GM12878 (cell line): ENCODE measurements around the gene MYRF. TPM values are rescaled to one million over a fixed set of nuclear protein-coding genes. Genes with fewer than 3 reads are reported as not detected.

Experiments
- ATAC-seq: fragments of 200-7000 bp; cut with Tn5 transposase; 3 replicates; pipeline ENCODE4 v1.9.1; 2020; ENCODE audit warnings: mild to moderate bottlenecking, moderate library complexity
- BruUV-seq: library from RNA; stranded (reverse); fragments of 400-500 nt; replicated peaks from 2 replicates; lab custom pipeline; 2021; lab: Mats Ljungman, UMichigan
- CTCF ChIA-PET: fragments of 300-600 bp; sonication (Branson Sonifier 250); formaldehyde crosslinking; extraction: SDS; loops from one replicate; lab custom pipeline; 2021; ENCODE audit warnings: inconsistent platforms; lab: Yijun Ruan, JAX
- POLR2A ChIA-PET: fragments of 350-600 bp; formaldehyde crosslinking; extraction: SDS; loops from one replicate; lab custom pipeline; 2021; ENCODE audit warnings: inconsistent platforms; lab: Charles Lee
- RAD21 ChIA-PET: fragments of 300-600 bp; sonication (Branson Sonifier 250); formaldehyde crosslinking; loops from one replicate; lab custom pipeline; 2023; ENCODE audit warnings: antibody characterized with exemption; ENCODE audit not compliant: unreplicated experiment; lab: Charles Lee
- SMC1A ChIA-PET: fragments of 300-600 bp; sonication (Branson Sonifier 250); formaldehyde crosslinking; loops from one replicate; lab custom pipeline; 2023; ENCODE audit not compliant: unreplicated experiment, uncharacterized antibody; lab: Charles Lee
- DNase-seq: peaks from one replicate; pipeline ENCODE4 v3.0.0-alpha.2; 2011; ENCODE audit warnings: low read depth, low spot score
- FAIRE-seq: peaks from 3 replicates; lab custom pipeline; 2011; peaks lifted over from hg19 to GRCh38; lab: Jason Lieb, UNC
- H2AFZ ChIP-seq: 2 replicates; pipeline ENCODE4 v1.6.0; 2011; ENCODE audit warnings: low read depth, low read length, control low read depth; ENCODE audit not compliant: control insufficient read depth
- H3K27ac ChIP-seq: 2 replicates; pipeline ENCODE4 v1.5.1; 2011; ENCODE audit warnings: control low read depth; ENCODE audit not compliant: control insufficient read depth, insufficient read depth
- H3K27me3 ChIP-seq, 2 experiments: replicated peaks in 1 of 2; 2 replicates each; pipeline versions ENCODE4 v1.6.0 to v1.6.1; 2011; ENCODE audit warnings: low read length in 1 of 2; ENCODE audit not compliant: control insufficient read depth in 2 of 2, insufficient read depth in 2 of 2
- H3K36me3 ChIP-seq, 2 experiments: 2 replicates each; pipeline ENCODE4 v1.5.1; 2011; ENCODE audit warnings: low read length in 1 of 2; ENCODE audit not compliant: control insufficient read depth in 2 of 2, insufficient read depth in 2 of 2
- H3K4me1 ChIP-seq: 2 replicates; pipeline ENCODE4 v1.6.1; 2011; ENCODE audit warnings: mild to moderate bottlenecking, low read length, moderate library complexity, mixed read lengths; ENCODE audit not compliant: control insufficient read depth, insufficient read depth
- H3K4me2 ChIP-seq: 2 replicates; pipeline ENCODE4 v1.6.0; 2011; ENCODE audit warnings: control low read depth; ENCODE audit not compliant: control insufficient read depth, insufficient read depth
- H3K4me3 ChIP-seq: fragments of 200-600 bp; sonication (generic); 2 replicates; pipeline ENCODE4 v1.5.1; 2016
- H3K79me2 ChIP-seq: 2 replicates; pipeline ENCODE4 v1.6.0; 2011; ENCODE audit warnings: low read length; ENCODE audit not compliant: control insufficient read depth, insufficient read depth
- H3K9ac ChIP-seq: 2 replicates; pipeline ENCODE4 v1.8.0; 2011; ENCODE audit warnings: low read length, control low read depth, mixed read lengths; ENCODE audit not compliant: control insufficient read depth, insufficient read depth
- H3K9me3 ChIP-seq: replicated peaks from 3 replicates; pipeline ENCODE4 v1.5.1; 2011; ENCODE audit warnings: mild to moderate bottlenecking, low read length; ENCODE audit not compliant: control insufficient read depth, insufficient read depth
- H4K20me1 ChIP-seq: 2 replicates; pipeline ENCODE4 v1.6.0; 2011; ENCODE audit not compliant: control insufficient read depth, insufficient read depth
- ASH2L ChIP-seq: fragments of 300-600, 200-600 bp; sonication (generic); IDR thresholded peaks from 2 replicates; pipeline ENCODE4 v1.6.1; 2017; ENCODE audit warnings: low read depth, mild to moderate bottlenecking, borderline replicate concordance
- BHLHE40 ChIP-seq, 2 experiments: fragments of 450-650 bp in 1 of 2; IDR thresholded peaks; 2 replicates each; pipeline ENCODE4 v1.6.1; 2011 to 2017; ENCODE audit warnings: low read depth in 2 of 2, borderline replicate concordance in 1 of 2, improper control_type of control experiment in 1 of 2, low read length in 1 of 2, mild to moderate bottlenecking in 1 of 2
- LARP7 ChIP-seq: fragments of 450-650 bp; IDR thresholded peaks from 2 replicates; pipeline ENCODE4 v1.6.1; 2017; ENCODE audit warnings: mild to moderate bottlenecking
- RAD21 ChIP-seq: IDR thresholded peaks from 2 replicates; pipeline ENCODE4 v1.6.1; 2011; ENCODE audit warnings: mild to moderate bottlenecking, low read depth, low read length, moderate library complexity; ENCODE audit not compliant: insufficient read depth
- RAD51 ChIP-seq: fragments of 450-650 bp; IDR thresholded peaks from 2 replicates; pipeline ENCODE4 v1.6.1; 2016; ENCODE audit warnings: moderate library complexity, mild to moderate bottlenecking, inconsistent platforms
- SP1 ChIP-seq: IDR thresholded peaks from one replicate; pipeline ENCODE4 v1.6.1; 2011; ENCODE audit warnings: low read depth, low read length
- TAF1 ChIP-seq: IDR thresholded peaks from 2 replicates; pipeline ENCODE4 v1.6.1; 2011; ENCODE audit warnings: mild to moderate bottlenecking, low read depth, low read length, borderline replicate concordance
- TCF12 ChIP-seq: IDR thresholded peaks from 2 replicates; pipeline ENCODE4 v1.6.1; 2011; ENCODE audit warnings: low read depth, mild to moderate bottlenecking, low read length
- ZNF622 ChIP-seq: fragments of 450-650 bp; IDR thresholded peaks from 2 replicates; pipeline ENCODE4 v1.6.1; 2017; ENCODE audit warnings: mild to moderate bottlenecking, inconsistent platforms
- WGBS: methylation state at CpG from one replicate; pipeline ENCODE4 v1.1.6; 2016; ENCODE audit warnings: low lambda C conversion rate; ENCODE audit not compliant: insufficient replicate concordance, insufficient coverage; ENCODE audit errors: missing lambda C conversion rate; 5-methylcytosine and 5-hydroxymethylcytosine counted together
- in situ Hi-C: fragments of 300-500 bp; cut with MboI; formaldehyde crosslinking; loops from 9 replicates; pipeline ENCODE4 v1.14.3; 2018; ENCODE audit warnings: mixed read lengths
- intact Hi-C: fragments of 100-400 bp; cut with micrococcal nuclease; formaldehyde crosslinking; loops from one replicate; pipeline ENCODE4 v1.14.2; 2022; ENCODE audit not compliant: unreplicated experiment
- polyA plus RNA-seq, 11 experiments: library from polyadenylated mRNA; depleted of rRNA in 4 of 11; unstranded in 6 of 11; stranded (reverse) in 5 of 11; fragments of >200 nt; fragmentation: Nextera tagmentation in 4 of 11; fragmentation: Illumina TruSeq in 1 of 11; extraction: Ambion mirVana in 4 of 11; extraction: Trizol in 1 of 11; gene quantifications; 1 replicate in 1 of 11; 2 replicates in 10 of 11; pipeline versions ENCODE4 v1.2.1 to v1.2.3, GENCODE V29; 2011 to 2016; ENCODE audit warnings: inconsistent platforms in 2 of 11, missing spikeins in 2 of 11, low read depth in 1 of 11
- total RNA-seq, 4 experiments: library from RNA; depleted of rRNA in 3 of 4; stranded (reverse); fragments of >200 nt in 3 of 4; fragmentation: Illumina TruSeq in 1 of 4; extraction: Trizol in 1 of 4; gene quantifications; 2 replicates each; pipeline versions ENCODE4 v1.2.1 to v1.2.3, GENCODE V29; 2013 to 2021
- TF ChIP-seq, protein P1 (sequence below): IDR thresholded peaks from 2 replicates; pipeline ENCODE4 v1.6.1; 2011; ENCODE audit warnings: mild to moderate bottlenecking, low read depth, low read length, moderate library complexity; ENCODE audit not compliant: insufficient replicate concordance
- TF ChIP-seq, protein P2 (sequence below): fragments of 450-650 bp; IDR thresholded peaks from 2 replicates; pipeline ENCODE4 v1.6.1; 2016; ENCODE audit warnings: mild to moderate bottlenecking
- TF ChIP-seq, protein P3 (sequence below): IDR thresholded peaks from 2 replicates; pipeline ENCODE4 v1.6.1; 2011; ENCODE audit warnings: borderline replicate concordance, low read depth, mild to moderate bottlenecking, moderate library complexity, low read length; ENCODE audit not compliant: insufficient read depth, poor library complexity, severe bottlenecking
- TF ChIP-seq, protein P4 (sequence below): IDR thresholded peaks from 2 replicates; pipeline ENCODE4 v1.6.1; 2012; ENCODE audit warnings: low read depth, low read length, improper control_type of control experiment
- TF ChIP-seq, protein P5 (sequence below): IDR thresholded peaks from 2 replicates; pipeline ENCODE4 v1.6.1; 2011; ENCODE audit warnings: low read depth, mild to moderate bottlenecking, low read length, moderate library complexity, borderline replicate concordance; ENCODE audit errors: extremely low read depth
- TF ChIP-seq, protein P6 (sequence below): fragments of 150-350 bp; IDR thresholded peaks from 2 replicates; pipeline ENCODE4 v1.6.1; 2014; ENCODE audit warnings: mild to moderate bottlenecking, low read depth, low read length

The MYRF gene
- total and polyA plus RNA-seq, 10 of the 15 experiments (the other 5 are each of a cell fraction or from before 2014, with no cell fraction given): 0.27 to 15.6 (median 0.89) TPM

DNA sequence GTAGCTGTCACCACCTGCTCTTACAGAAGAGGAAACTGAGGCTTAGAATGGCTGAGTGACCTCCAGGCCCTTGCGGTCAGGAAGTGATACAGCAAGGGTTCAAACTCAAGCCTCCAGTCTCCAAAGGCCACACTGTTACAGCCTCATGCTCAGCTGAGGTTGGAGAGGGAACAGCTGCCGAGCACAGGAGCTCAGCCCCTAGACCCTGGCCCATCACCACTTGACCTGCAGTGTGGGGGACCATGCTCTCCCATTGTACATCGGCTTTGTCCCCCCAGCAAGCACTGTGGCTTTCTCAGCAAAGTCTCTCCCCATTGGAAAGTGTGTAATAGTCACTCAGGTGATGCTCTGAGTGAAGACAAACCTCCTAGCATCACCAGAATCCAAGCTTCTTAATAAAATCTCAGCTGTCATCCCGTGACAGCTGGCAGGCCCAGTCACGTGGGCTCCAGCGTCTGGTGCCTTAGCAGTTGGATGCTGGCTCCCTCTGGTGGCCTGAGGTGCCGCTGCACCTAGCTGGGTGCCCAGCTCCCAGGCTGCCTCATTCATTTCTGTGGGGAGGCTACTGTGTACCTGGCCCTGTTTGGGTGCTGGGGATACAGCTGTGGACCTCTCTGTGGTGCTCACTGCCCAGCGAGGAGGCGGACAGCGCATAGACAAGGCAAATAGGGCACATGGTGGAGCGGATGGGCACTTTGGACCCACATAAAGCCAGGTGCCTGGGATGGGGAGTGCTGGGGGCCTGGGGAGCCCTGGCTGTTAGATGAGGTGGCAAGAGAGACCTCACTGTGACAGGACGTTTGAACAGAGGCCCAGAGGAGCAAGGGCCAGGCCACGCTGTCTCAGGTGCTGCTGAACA lies 19.1 kb upstream of the MYRF start:
- Histone ChIP-seq H3K9ac (no peak overlapping the region), H3K27ac (no peak overlapping the region), H4K20me1 (no peaks in the 10 kb centered on the region), H3K79me2 (no peaks in the 10 kb centered on the region), H2AFZ (no peak overlapping the region; the same call in 1 of the 2 replicates), H3K4me1 (no peaks in the 10 kb centered on the region), H3K9me3 (no peaks in the 10 kb centered on the region), H3K36me3 (no peaks in the 10 kb centered on the region), H3K27me3 (no peaks in the 10 kb centered on the region; a peak in 1 of 4 replicates), H3K4me2 (no peak overlapping the region), H3K4me3 (no peak overlapping the region)
- 15% methylated on average over 13 of the region's 13 CpGs for WGBS
- FAIRE-seq: peak; percentile 98
- POLR2A ChIA-PET: no interaction called here
- in situ Hi-C loops (no loop called here), intact Hi-C loops (loop anchor here (2.0 to 10.0 kb wide), 2 partner anchors 53 to 259 kb away; partner anchors contain the start of gene DAGLA)
- peak; percentile 12 for DNase-seq
- RAD21 ChIA-PET: interaction anchor here (0.7 to 1.4 kb wide), 16 partner anchors 11 to 95 kb away, joined by 3 to 6 read pairs (median 5); partner anchors contain the start of gene FEN1
- peak; percentile 95 for ATAC-seq
- SMC1A ChIA-PET: interaction anchor here (0.6 to 1.9 kb wide), 11 partner anchors 16 to 375 kb away, joined by 3 to 7 read pairs (median 3); partner anchors contain the start of genes FEN1 and TMEM258
- BruUV-seq: no TSS peak
- CTCF ChIA-PET: interaction anchor here (0.7 to 2.1 kb wide), 41 partner anchors 8 to 375 kb away, joined by 3 to 16 read pairs (median 4); partner anchors contain the start of genes DAGLA, FEN1 and TMEM258
- TF ChIP-seq, protein P1, sequence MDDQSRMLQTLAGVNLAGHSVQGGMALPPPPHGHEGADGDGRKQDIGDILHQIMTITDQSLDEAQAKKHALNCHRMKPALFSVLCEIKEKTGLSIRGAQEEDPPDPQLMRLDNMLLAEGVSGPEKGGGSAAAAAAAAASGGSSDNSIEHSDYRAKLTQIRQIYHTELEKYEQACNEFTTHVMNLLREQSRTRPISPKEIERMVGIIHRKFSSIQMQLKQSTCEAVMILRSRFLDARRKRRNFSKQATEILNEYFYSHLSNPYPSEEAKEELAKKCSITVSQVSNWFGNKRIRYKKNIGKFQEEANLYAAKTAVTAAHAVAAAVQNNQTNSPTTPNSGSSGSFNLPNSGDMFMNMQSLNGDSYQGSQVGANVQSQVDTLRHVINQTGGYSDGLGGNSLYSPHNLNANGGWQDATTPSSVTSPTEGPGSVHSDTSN: peak; percentile 69
- TF ChIP-seq RAD21: peak; percentile 80
- TF ChIP-seq ASH2L: no peak
- TF ChIP-seq, protein P2, sequence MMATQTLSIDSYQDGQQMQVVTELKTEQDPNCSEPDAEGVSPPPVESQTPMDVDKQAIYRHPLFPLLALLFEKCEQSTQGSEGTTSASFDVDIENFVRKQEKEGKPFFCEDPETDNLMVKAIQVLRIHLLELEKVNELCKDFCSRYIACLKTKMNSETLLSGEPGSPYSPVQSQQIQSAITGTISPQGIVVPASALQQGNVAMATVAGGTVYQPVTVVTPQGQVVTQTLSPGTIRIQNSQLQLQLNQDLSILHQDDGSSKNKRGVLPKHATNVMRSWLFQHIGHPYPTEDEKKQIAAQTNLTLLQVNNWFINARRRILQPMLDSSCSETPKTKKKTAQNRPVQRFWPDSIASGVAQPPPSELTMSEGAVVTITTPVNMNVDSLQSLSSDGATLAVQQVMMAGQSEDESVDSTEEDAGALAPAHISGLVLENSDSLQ: peak; percentile 84
- TF ChIP-seq ZNF622: no peak
- TF ChIP-seq, protein P3, sequence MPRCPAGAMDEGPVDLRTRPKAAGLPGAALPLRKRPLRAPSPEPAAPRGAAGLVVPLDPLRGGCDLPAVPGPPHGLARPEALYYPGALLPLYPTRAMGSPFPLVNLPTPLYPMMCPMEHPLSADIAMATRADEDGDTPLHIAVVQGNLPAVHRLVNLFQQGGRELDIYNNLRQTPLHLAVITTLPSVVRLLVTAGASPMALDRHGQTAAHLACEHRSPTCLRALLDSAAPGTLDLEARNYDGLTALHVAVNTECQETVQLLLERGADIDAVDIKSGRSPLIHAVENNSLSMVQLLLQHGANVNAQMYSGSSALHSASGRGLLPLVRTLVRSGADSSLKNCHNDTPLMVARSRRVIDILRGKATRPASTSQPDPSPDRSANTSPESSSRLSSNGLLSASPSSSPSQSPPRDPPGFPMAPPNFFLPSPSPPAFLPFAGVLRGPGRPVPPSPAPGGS: no peak
- peak; percentile 22 for TF ChIP-seq SP1
- TF ChIP-seq, protein P4, sequence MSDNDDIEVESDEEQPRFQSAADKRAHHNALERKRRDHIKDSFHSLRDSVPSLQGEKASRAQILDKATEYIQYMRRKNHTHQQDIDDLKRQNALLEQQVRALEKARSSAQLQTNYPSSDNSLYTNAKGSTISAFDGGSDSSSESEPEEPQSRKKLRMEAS: peak; percentile 92
- TF ChIP-seq, protein P5, sequence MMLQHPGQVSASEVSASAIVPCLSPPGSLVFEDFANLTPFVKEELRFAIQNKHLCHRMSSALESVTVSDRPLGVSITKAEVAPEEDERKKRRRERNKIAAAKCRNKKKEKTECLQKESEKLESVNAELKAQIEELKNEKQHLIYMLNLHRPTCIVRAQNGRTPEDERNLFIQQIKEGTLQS: peak; percentile 96
- TF ChIP-seq, protein P6, sequence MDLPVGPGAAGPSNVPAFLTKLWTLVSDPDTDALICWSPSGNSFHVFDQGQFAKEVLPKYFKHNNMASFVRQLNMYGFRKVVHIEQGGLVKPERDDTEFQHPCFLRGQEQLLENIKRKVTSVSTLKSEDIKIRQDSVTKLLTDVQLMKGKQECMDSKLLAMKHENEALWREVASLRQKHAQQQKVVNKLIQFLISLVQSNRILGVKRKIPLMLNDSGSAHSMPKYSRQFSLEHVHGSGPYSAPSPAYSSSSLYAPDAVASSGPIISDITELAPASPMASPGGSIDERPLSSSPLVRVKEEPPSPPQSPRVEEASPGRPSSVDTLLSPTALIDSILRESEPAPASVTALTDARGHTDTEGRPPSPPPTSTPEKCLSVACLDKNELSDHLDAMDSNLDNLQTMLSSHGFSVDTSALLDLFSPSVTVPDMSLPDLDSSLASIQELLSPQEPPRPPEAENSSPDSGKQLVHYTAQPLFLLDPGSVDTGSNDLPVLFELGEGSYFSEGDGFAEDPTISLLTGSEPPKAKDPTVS: no peak
- peak; percentile 97 for TF ChIP-seq RAD51
- TF ChIP-seq BHLHE40 (IDR thresholded peaks at IDR 0.05; ENCODE audit: borderline replicate concordance in 1 of 2, low read depth in 2 of 2, low read length in 1 of 2): peak; percentile 93 to 94
- peak; percentile 17; the same call in 1 of the 2 replicates for TF ChIP-seq LARP7
- no peak for TF ChIP-seq TAF1
- TF ChIP-seq TCF12: peak; percentile 89
